Measurements from ENCODE around the gene FHIT.

DNA sequence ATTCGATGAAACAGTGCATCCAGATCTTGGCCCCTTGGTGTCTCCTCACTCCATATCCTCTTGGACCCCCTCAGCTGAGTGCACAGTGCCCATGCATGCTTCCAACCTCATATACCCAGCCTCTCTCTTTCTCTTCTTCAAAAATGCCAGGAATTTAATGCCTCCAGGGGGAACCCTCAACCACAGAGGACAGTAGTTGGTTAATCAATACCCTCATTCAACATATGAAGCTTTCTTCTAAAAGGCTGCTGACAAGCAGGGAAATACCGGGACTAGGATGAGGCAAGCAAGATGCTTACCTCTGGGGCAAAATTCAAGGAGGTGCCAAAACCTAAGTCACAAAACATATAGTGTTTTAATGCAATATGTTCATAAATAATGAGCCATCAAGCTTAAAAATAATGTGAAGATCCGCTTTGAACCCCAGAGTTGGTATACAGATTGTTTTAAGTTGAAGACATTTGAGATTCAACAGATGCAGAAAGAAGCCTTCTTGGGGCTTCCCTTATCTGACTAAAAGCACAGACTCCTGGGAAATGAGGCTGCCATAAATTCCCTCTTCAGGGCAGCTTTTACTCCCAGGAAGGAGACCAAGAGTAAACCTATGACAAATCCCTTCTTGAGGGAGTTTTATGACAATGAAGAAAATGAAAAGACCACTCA, 48.2 kb upstream of the FHIT start:
- TF ChIP-seq, protein P1, sequence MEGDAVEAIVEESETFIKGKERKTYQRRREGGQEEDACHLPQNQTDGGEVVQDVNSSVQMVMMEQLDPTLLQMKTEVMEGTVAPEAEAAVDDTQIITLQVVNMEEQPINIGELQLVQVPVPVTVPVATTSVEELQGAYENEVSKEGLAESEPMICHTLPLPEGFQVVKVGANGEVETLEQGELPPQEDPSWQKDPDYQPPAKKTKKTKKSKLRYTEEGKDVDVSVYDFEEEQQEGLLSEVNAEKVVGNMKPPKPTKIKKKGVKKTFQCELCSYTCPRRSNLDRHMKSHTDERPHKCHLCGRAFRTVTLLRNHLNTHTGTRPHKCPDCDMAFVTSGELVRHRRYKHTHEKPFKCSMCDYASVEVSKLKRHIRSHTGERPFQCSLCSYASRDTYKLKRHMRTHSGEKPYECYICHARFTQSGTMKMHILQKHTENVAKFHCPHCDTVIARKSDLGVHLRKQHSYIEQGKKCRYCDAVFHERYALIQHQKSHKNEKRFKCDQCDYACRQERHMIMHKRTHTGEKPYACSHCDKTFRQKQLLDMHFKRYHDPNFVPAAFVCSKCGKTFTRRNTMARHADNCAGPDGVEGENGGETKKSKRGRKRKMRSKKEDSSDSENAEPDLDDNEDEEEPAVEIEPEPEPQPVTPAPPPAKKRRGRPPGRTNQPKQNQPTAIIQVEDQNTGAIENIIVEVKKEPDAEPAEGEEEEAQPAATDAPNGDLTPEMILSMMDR (IDR thresholded peaks at IDR 0.05) = no peak
- TF ChIP-seq POLR2A (IDR thresholded peaks at IDR 0.05) = no peak

Data from Peyer's patch (tissue), 4 donors.